HepG2 (cell line): ENCODE data around the gene DOCK11. TPM values are rescaled to one million over a fixed set of nuclear protein-coding genes. Genes with fewer than 3 reads are reported as not detected.

Source experiments
- ATAC-seq: fragments of 200-7000 bp; cut with Tn5 transposase; 3 replicates; pipeline ENCODE4 v1.9.1; 2020; ENCODE audit warnings: mild to moderate bottlenecking, moderate library complexity
- BruUV-seq: library from RNA; stranded (reverse); fragments of 400-500 nt; replicated peaks from 2 replicates; lab custom pipeline; 2021; lab: Mats Ljungman, UMichigan
- CTCF ChIA-PET: fragments of 300-600 bp; formaldehyde crosslinking; extraction: SDS; loops from one replicate; lab custom pipeline; 2021; ENCODE audit warnings: low total read pairs, inconsistent platforms, low intra/inter-chr PET ratio; lab: Yijun Ruan, JAX
- POLR2A ChIA-PET: fragments of 350-600 bp; sonication (Branson Sonifier 250); formaldehyde crosslinking; loops from one replicate; lab custom pipeline; 2020; ENCODE audit warnings: antibody characterized with exemption, inconsistent platforms; lab: Yijun Ruan, JAX
- DNase-seq: peaks from one replicate; pipeline ENCODE4 v3.0.0-alpha.2; 2015; ENCODE audit warnings: low spot score
- FAIRE-seq: peaks from 3 replicates; lab custom pipeline; 2011; peaks lifted over from hg19 to GRCh38; lab: Jason Lieb, UNC
- H2AFZ ChIP-seq: one replicate; pipeline ENCODE4 v1.6.1; 2011; ENCODE audit warnings: low read length, inconsistent platforms
- H3K27ac ChIP-seq: fragments of 300-600 bp; 3 replicates; pipeline ENCODE4 v1.8.0; 2011; ENCODE audit warnings: mixed run types, mild to moderate bottlenecking, mixed read lengths, low read length, inconsistent platforms; ENCODE audit not compliant: insufficient read depth; ENCODE audit errors: extremely low read length
- H3K27me3 ChIP-seq, 2 experiments: fragments of 200-600 bp in 1 of 2; 2 replicates in 1 of 2; 3 replicates in 1 of 2; pipeline versions ENCODE4 v1.6.0 to v1.8.0; 2011; ENCODE audit warnings: low read length in 2 of 2, mild to moderate bottlenecking in 2 of 2, moderate library complexity in 2 of 2, inconsistent platforms in 1 of 2; ENCODE audit not compliant: insufficient read depth in 2 of 2, control insufficient read depth in 1 of 2
- H3K36me3 ChIP-seq, 2 experiments: fragments of 200-600 bp in 1 of 2; replicated peaks in 1 of 2; 2 replicates in 1 of 2; 3 replicates in 1 of 2; pipeline versions ENCODE4 v1.5.1 to v1.8.0; 2011; ENCODE audit warnings: low read length in 2 of 2, inconsistent platforms in 1 of 2; ENCODE audit not compliant: insufficient read depth in 2 of 2, control insufficient read depth in 1 of 2
- H3K4me1 ChIP-seq: 2 replicates; pipeline ENCODE4 v1.5.1; 2012; ENCODE audit warnings: low read length, inconsistent platforms; ENCODE audit not compliant: insufficient read depth
- H3K4me2 ChIP-seq: 2 replicates; pipeline ENCODE4 v1.6.0; 2011; ENCODE audit warnings: low read depth, low read length, inconsistent platforms
- H3K4me3 ChIP-seq, 3 experiments: fragments of 200-600 bp in 1 of 3; sonication (generic), shearing (Covaris generic) in 1 of 3; replicated peaks in 1 of 3; 2 replicates each; pipeline ENCODE4 v1.5.1; 2011 to 2016; ENCODE audit warnings: low read length in 3 of 3, inconsistent platforms in 2 of 3, low read depth in 2 of 3, mild to moderate bottlenecking in 2 of 3, control low read depth in 1 of 3, mixed read lengths in 1 of 3; ENCODE audit not compliant: insufficient read depth in 1 of 3
- H3K79me2 ChIP-seq: one replicate; pipeline ENCODE4 v1.6.1; 2011; ENCODE audit warnings: low read length, inconsistent platforms; ENCODE audit not compliant: insufficient read depth
- H3K9ac ChIP-seq: 2 replicates; pipeline ENCODE4 v1.6.0; 2011; ENCODE audit warnings: mild to moderate bottlenecking, low read depth, low read length, inconsistent platforms; ENCODE audit not compliant: insufficient read depth
- H3K9me3 ChIP-seq: 2 replicates; pipeline ENCODE4 v1.5.1; 2012; ENCODE audit warnings: mild to moderate bottlenecking, low read length
- H4K20me1 ChIP-seq: 2 replicates; pipeline ENCODE4 v1.6.0; 2011; ENCODE audit warnings: inconsistent platforms, mild to moderate bottlenecking, low read length, moderate library complexity; ENCODE audit not compliant: insufficient read depth
- CBX5 ChIP-seq: sonication (generic); formaldehyde crosslinking; IDR thresholded peaks from 2 replicates; pipeline ENCODE4 v1.4.0; 2020; ENCODE audit warnings: missing genetic modification reagents, borderline replicate concordance
- RNF2 ChIP-seq: fragments of 450-650 bp; conservative IDR thresholded peaks from 2 replicates; pipeline ENCODE4 v1.6.1; 2016; ENCODE audit warnings: low read depth
- ZNF281 ChIP-seq: sonication (generic); formaldehyde crosslinking; IDR thresholded peaks from 2 replicates; pipeline ENCODE4 v1.4.0; 2020; ENCODE audit warnings: missing genetic modification reagents, borderline replicate concordance
- ZNF407 ChIP-seq: sonication (generic); formaldehyde crosslinking; IDR thresholded peaks from one replicate; pipeline ENCODE4 v1.5.1; 2020; ENCODE audit warnings: mild to moderate bottlenecking, missing genetic modification reagents; ENCODE audit errors: not compliant biosample characterization
- ZNF672 ChIP-seq: sonication (generic); formaldehyde crosslinking; IDR thresholded peaks from 2 replicates; pipeline ENCODE4 v1.8.1; 2022; ENCODE audit warnings: missing genetic modification reagents
- ZSCAN12 ChIP-seq: sonication (generic); formaldehyde crosslinking; IDR thresholded peaks from 2 replicates; pipeline ENCODE4 v1.9.0; 2021; ENCODE audit warnings: mild to moderate bottlenecking, missing genetic modification reagents
- WGBS: methylation state at CpG from one replicate; pipeline ENCODE4 v1.1.6; 2017; ENCODE audit warnings: low lambda C conversion rate; 5-methylcytosine and 5-hydroxymethylcytosine counted together
- in situ Hi-C: cut with HindIII; loops from 2 replicates; pipeline ENCODE4 v1.10.0; 2017; ENCODE audit warnings: low pct_unique_long_range_greater_than_20kb; ENCODE audit not compliant: extremely low pct_ligation_motif_present
- intact Hi-C: fragments of 100-400 bp; cut with micrococcal nuclease; formaldehyde crosslinking; loops from one replicate; pipeline ENCODE4 v1.10.0; 2022; ENCODE audit not compliant: unreplicated experiment
- polyA plus RNA-seq, 8 experiments: library from polyadenylated mRNA; depleted of rRNA in 3 of 8; stranded (reverse) in 7 of 8; unstranded in 1 of 8; fragments of >200 nt; fragmentation: Illumina TruSeq in 4 of 8; extraction: Trizol in 4 of 8; gene quantifications; 2 replicates each; pipeline versions ENCODE4 v1.2.1 to v1.2.3, GENCODE V29; 2011 to 2016; ENCODE audit warnings: low read depth in 4 of 8, missing spikeins in 1 of 8, mixed read lengths in 1 of 8; ENCODE audit not compliant: insufficient read depth in 1 of 8
- total RNA-seq, 5 experiments: library from RNA; depleted of rRNA; stranded (reverse); fragments of >200 nt; fragmentation: Illumina TruSeq; extraction: Trizol; gene quantifications; 2 replicates each; pipeline ENCODE4 v1.2.3, GENCODE V29; 2016; ENCODE audit warnings: low read depth in 1 of 5
- TF ChIP-seq, protein P1 (sequence below): sonication (generic); formaldehyde crosslinking; IDR thresholded peaks from 2 replicates; pipeline ENCODE4 v1.5.1; 2020; ENCODE audit warnings: missing genetic modification reagents, mild to moderate bottlenecking, borderline replicate concordance

DOCK11 gene
- total and polyA plus RNA-seq, 2 of the 13 experiments (the other 11 are each of a cell fraction or from before 2014, with no cell fraction given) = 0.02 to 0.12 TPM

DNA sequence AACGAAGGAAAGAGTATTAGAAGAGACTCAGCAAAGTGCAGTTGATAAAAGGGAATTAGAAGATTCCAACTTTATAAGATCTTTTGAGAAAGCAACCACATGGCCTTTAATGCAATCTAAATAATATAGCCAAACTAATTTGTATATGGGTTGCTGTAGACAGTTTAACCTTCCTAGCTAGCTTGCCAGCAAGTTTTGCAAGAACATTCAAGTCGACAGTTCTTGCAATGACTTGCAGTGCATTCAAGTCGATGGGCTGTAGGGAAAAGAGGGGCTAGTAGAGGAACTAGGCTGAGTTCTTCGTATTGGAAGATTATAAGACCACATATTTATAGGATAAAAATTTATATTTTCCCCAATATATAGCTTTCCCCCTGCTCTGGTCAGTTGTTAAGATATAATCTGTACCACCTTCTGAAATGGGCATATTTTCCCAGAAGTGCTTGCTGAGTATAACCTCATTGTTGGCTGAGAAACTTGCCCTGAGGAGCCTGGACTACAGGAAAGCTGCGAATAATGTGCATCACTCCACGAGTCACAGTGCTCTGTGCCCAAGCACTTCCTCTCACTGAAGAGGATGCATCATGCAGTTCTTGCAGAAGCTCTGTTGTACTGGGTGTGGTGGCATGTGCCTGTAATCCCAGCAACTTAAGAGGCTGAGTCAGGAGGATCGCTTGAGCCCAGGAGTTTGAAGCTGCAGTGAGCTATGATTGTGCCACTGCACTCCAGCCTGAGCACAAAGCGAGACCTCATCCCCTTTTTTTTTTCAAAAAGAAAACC is 56.7 kb downstream of the DOCK11 start (continued):
- TF ChIP-seq, protein P1, sequence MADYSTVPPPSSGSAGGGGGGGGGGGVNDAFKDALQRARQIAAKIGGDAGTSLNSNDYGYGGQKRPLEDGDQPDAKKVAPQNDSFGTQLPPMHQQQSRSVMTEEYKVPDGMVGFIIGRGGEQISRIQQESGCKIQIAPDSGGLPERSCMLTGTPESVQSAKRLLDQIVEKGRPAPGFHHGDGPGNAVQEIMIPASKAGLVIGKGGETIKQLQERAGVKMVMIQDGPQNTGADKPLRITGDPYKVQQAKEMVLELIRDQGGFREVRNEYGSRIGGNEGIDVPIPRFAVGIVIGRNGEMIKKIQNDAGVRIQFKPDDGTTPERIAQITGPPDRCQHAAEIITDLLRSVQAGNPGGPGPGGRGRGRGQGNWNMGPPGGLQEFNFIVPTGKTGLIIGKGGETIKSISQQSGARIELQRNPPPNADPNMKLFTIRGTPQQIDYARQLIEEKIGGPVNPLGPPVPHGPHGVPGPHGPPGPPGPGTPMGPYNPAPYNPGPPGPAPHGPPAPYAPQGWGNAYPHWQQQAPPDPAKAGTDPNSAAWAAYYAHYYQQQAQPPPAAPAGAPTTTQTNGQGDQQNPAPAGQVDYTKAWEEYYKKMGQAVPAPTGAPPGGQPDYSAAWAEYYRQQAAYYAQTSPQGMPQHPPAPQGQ (CRISPR knock-in tag) = no peak

DNA sequence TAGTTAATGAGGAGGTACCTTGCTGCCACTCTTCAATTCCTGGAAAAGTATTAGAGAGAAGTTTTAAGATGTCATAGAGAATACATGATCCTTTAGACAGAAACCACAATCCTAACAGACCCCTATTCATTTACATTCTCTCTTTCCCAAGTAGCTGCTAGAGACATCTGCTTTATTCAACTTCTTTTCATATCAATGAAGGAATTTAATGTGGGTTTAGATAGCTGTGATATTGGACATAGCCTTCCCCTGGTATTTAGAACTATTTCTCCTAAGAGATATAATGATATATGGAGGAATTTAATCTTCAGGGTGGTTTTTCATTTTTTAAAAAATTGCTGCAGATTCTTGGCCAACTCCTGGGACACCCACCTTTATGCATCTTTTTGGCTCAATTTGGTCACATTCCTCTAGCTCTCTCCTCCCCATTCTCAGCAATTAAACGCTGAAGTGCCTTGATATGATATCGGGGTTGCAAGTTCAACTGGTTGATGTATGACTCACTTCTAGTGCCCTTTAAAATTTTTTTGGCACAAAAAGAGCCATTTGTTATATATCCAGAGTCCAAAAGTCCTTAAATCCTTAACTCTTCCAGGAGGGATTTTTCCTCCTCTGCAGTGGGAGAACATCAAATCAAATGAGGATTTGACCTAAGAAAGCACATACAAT is 57.6 kb downstream of the DOCK11 start:
- Histone ChIP-seq H3K27ac (no peak overlapping the region), H2AFZ (no peak overlapping the region), H3K9me3 (no peaks in the 10 kb centered on the region), H3K79me2 (no peaks in the 10 kb centered on the region), H3K4me2 (no peak overlapping the region), H4K20me1 (no peaks in the 10 kb centered on the region), H3K4me3 (no peak overlapping the region), H3K27me3 (no peaks in the 10 kb centered on the region), H3K36me3 (no peaks in the 10 kb centered on the region), H3K4me1 (no peaks in the 10 kb centered on the region), H3K9ac (no peak overlapping the region)
- ChIA-PET CTCF (no interaction called here), POLR2A (no interaction called here)
- BruUV-seq = no TSS peak
- FAIRE-seq = no peak
- intact Hi-C loops = no loop called here
- in situ Hi-C loops = no loop called here
- no peak for DNase-seq
- WGBS = 0% methylated on average over 2 of the region's 2 CpGs
- no peak for ATAC-seq
- TF ChIP-seq CBX5 (CRISPR knock-in tag) = no peak
- no peak for TF ChIP-seq ZNF281 (CRISPR knock-in tag)
- no peak for TF ChIP-seq RNF2
- TF ChIP-seq ZNF672 (CRISPR knock-in tag) = no peak
- no peak for TF ChIP-seq ZNF407 (CRISPR knock-in tag)
- TF ChIP-seq ZSCAN12 = no peak
